Mesenchymal stem cell (in vitro differentiated cells and primary cell): Measurements from ENCODE around the gene GABRP.
"Not testable (repeated sequence)": the region's sequence is repeated elsewhere in the genome, so short reads cannot be mapped to it uniquely, and the experiment has no call there.

Experiments used
- DNase-seq: peaks from one replicate; pipeline ENCODE4 v3.0.0-alpha.2; 2013
- H2AFZ ChIP-seq: one replicate; pipeline ENCODE4 v1.6.1; 2013; ENCODE audit warnings: low read depth, mild to moderate bottlenecking, control low read depth, inconsistent platforms, low read length, moderate library complexity
- H2AK5ac ChIP-seq: 2 replicates; pipeline ENCODE4 v1.6.1; 2013; ENCODE audit warnings: low read length, moderate library complexity, mild to moderate bottlenecking, inconsistent platforms; ENCODE audit not compliant: severe bottlenecking
- H2BK120ac ChIP-seq: one replicate; pipeline ENCODE4 v1.6.1; 2013; ENCODE audit warnings: low read depth, mild to moderate bottlenecking, inconsistent platforms, low read length, moderate library complexity
- H2BK12ac ChIP-seq, 2 experiments: one replicate each; pipeline ENCODE4 v1.6.1; 2013; ENCODE audit warnings: inconsistent platforms in 2 of 2, low read length in 2 of 2, mild to moderate bottlenecking in 2 of 2, moderate library complexity in 2 of 2, control low read depth in 1 of 2
- H2BK15ac ChIP-seq: one replicate; pipeline ENCODE4 v1.6.1; 2013; ENCODE audit warnings: mild to moderate bottlenecking, low read depth, inconsistent platforms; ENCODE audit not compliant: poor library complexity, severe bottlenecking
- H2BK5ac ChIP-seq: 2 replicates; pipeline ENCODE4 v1.6.1; 2013; ENCODE audit warnings: low read depth, mild to moderate bottlenecking, low read length, control low read depth, inconsistent platforms; ENCODE audit not compliant: poor library complexity, severe bottlenecking
- H3K14ac ChIP-seq, 2 experiments: one replicate each; pipeline ENCODE4 v1.6.1; 2013; ENCODE audit warnings: inconsistent platforms in 2 of 2, low read length in 2 of 2, control low read depth in 1 of 2, mild to moderate bottlenecking in 1 of 2, moderate library complexity in 1 of 2
- H3K18ac ChIP-seq, 2 experiments: one replicate each; pipeline ENCODE4 v1.6.1; 2013; ENCODE audit warnings: inconsistent platforms in 2 of 2, low read length in 2 of 2, control low read depth in 1 of 2, low read depth in 1 of 2, mild to moderate bottlenecking in 1 of 2
- H3K23ac ChIP-seq, 2 experiments: one replicate each; pipeline ENCODE4 v1.6.1; 2013; ENCODE audit warnings: inconsistent platforms in 2 of 2, low read length in 2 of 2, mild to moderate bottlenecking in 2 of 2, moderate library complexity in 2 of 2, control low read depth in 1 of 2
- H3K27ac ChIP-seq: 2 replicates; pipeline ENCODE4 v1.5.1; 2013; ENCODE audit warnings: mild to moderate bottlenecking, moderate library complexity, low read length, control low read depth, inconsistent platforms; ENCODE audit not compliant: poor library complexity, severe bottlenecking
- H3K27me3 ChIP-seq, 2 experiments: 2 replicates each; pipeline versions ENCODE4 v1.6.1 to v1.7.0; 2013; ENCODE audit warnings: low read length in 2 of 2, mild to moderate bottlenecking in 2 of 2, moderate library complexity in 2 of 2, control low read depth in 1 of 2, inconsistent platforms in 1 of 2; ENCODE audit not compliant: control insufficient read depth in 1 of 2, insufficient read depth in 1 of 2
- H3K36me3 ChIP-seq, 2 experiments: 2 replicates each; pipeline versions ENCODE4 v1.6.1 to v1.7.0; 2013; ENCODE audit warnings: low read length in 2 of 2, control low read depth in 1 of 2, inconsistent platforms in 1 of 2, low read depth in 1 of 2, mild to moderate bottlenecking in 1 of 2; ENCODE audit not compliant: insufficient read depth in 2 of 2, control insufficient read depth in 1 of 2
- H3K4ac ChIP-seq, 2 experiments: one replicate each; pipeline ENCODE4 v1.6.1; 2013; ENCODE audit warnings: inconsistent platforms in 2 of 2, low read length in 2 of 2, mild to moderate bottlenecking in 2 of 2, moderate library complexity in 2 of 2, control low read depth in 1 of 2, low read depth in 1 of 2
- H3K4me1 ChIP-seq: 2 replicates; pipeline ENCODE4 v1.6.1; 2013; ENCODE audit warnings: low read depth, low read length, control low read depth; ENCODE audit not compliant: control insufficient read depth, insufficient read depth
- H3K4me2 ChIP-seq: 2 replicates; pipeline ENCODE4 v1.6.1; 2013; ENCODE audit warnings: low read length, mild to moderate bottlenecking, inconsistent platforms; ENCODE audit not compliant: poor library complexity, severe bottlenecking
- H3K4me3 ChIP-seq, 2 experiments: 2 replicates each; pipeline versions ENCODE4 v1.5.1 to v1.7.0; 2013; ENCODE audit warnings: low read length in 2 of 2, mild to moderate bottlenecking in 2 of 2, control low read depth in 1 of 2, low read depth in 1 of 2; ENCODE audit not compliant: insufficient read depth in 1 of 2
- H3K79me1 ChIP-seq: replicated peaks from 2 replicates; pipeline ENCODE4 v1.6.1; 2013; ENCODE audit warnings: mild to moderate bottlenecking, control low read depth, low read length, inconsistent platforms; ENCODE audit not compliant: poor library complexity, severe bottlenecking
- H3K9ac ChIP-seq: 2 replicates; pipeline ENCODE4 v1.7.0; 2013; ENCODE audit warnings: mild to moderate bottlenecking, low read length, moderate library complexity
- H3K9me3 ChIP-seq: 2 replicates; pipeline ENCODE4 v1.7.0; 2013; ENCODE audit warnings: mild to moderate bottlenecking, low read length; ENCODE audit not compliant: control insufficient read depth
- H4K8ac ChIP-seq: one replicate; pipeline ENCODE4 v1.6.1; 2013; ENCODE audit warnings: inconsistent platforms, mild to moderate bottlenecking, low read length, moderate library complexity
- H4K91ac ChIP-seq: one replicate; pipeline ENCODE4 v1.6.1; 2013; ENCODE audit warnings: mild to moderate bottlenecking, low read length, inconsistent platforms
- WGBS: methylation state at CpG from one replicate; pipeline ENCODE4 v1.1.7; 2013; ENCODE audit warnings: mixed read lengths; 5-methylcytosine and 5-hydroxymethylcytosine counted together

The GABRP gene

GRCh38 chr5:170832241-170832640 lies 48.7 kb downstream of the GABRP start:
- H3K4me2 ChIP-seq = no peak overlapping the region
- H2BK5ac ChIP-seq = no peak overlapping the region
- H3K4me1 ChIP-seq = no peaks in the 10 kb centered on the region
- H3K18ac ChIP-seq = no peak overlapping the region
- H4K8ac ChIP-seq = no peak overlapping the region
- H2BK12ac ChIP-seq = no peak overlapping the region
- H3K4ac ChIP-seq = no peak overlapping the region
- no peaks in the 10 kb centered on the region for H3K9me3 ChIP-seq
- 84% methylated on average over 7 of the region's 7 CpGs for WGBS
- no peak overlapping the region for H4K91ac ChIP-seq
- no peak overlapping the region for H3K9ac ChIP-seq
- no peaks in the 10 kb centered on the region for H3K36me3 ChIP-seq
- no peak overlapping the region for H2BK15ac ChIP-seq
- no peak overlapping the region for H3K27ac ChIP-seq
- no peak overlapping the region for H3K23ac ChIP-seq
- H2AFZ ChIP-seq = no peak overlapping the region
- H3K4me3 ChIP-seq = no peak overlapping the region
- H3K79me1 ChIP-seq = no peaks in the 10 kb centered on the region
- H3K27me3 ChIP-seq = peaks cover 0 to 4% of the 10 kb centered on the region in 2 experiments
- H2BK120ac ChIP-seq = no peak overlapping the region
- H2AK5ac ChIP-seq = no peak overlapping the region
- H3K14ac ChIP-seq = peak overlapping the region in 1 of 2 experiments; percentile 92
- no peak for DNase-seq

GRCh38 chr5:170833981-170834380 lies 50.5 kb downstream of the GABRP start:
- not testable (repeated sequence) for H3K4ac ChIP-seq, H3K9ac ChIP-seq, H3K18ac ChIP-seq, H2BK15ac ChIP-seq, H3K27ac ChIP-seq, H2AK5ac ChIP-seq, H2BK120ac ChIP-seq, H4K8ac ChIP-seq, H3K4me1 ChIP-seq, H3K27me3 ChIP-seq, H3K79me1 ChIP-seq, H3K14ac ChIP-seq, H3K23ac ChIP-seq, H3K36me3 ChIP-seq, H3K9me3 ChIP-seq, H4K91ac ChIP-seq, H3K4me3 ChIP-seq, H2BK5ac ChIP-seq, H2AFZ ChIP-seq, H2BK12ac ChIP-seq, H3K4me2 ChIP-seq, DNase-seq
- 82% methylated on average over 2 of the region's 2 CpGs for WGBS

- H3K18ac ChIP-seq = no peak overlapping the region
- no peaks in the 10 kb centered on the region for H3K4me1 ChIP-seq
- DNase-seq = no peak
- no peak overlapping the region for H3K4me3 ChIP-seq
- H2AFZ ChIP-seq = no peak overlapping the region
- H2BK12ac ChIP-seq = no peak overlapping the region
- H3K14ac ChIP-seq = no peak overlapping the region
- 83% methylated on average over 3 of the region's 4 CpGs for WGBS
- H2BK15ac ChIP-seq = no peak overlapping the region
- H3K27ac ChIP-seq = no peak overlapping the region
- H3K9ac ChIP-seq = no peak overlapping the region
- no peak overlapping the region for H2BK120ac ChIP-seq
- H3K36me3 ChIP-seq = no peaks in the 10 kb centered on the region
- H2BK5ac ChIP-seq = no peak overlapping the region
- H3K9me3 ChIP-seq = no peaks in the 10 kb centered on the region
- no peak overlapping the region for H4K91ac ChIP-seq
- H3K4ac ChIP-seq = no peak overlapping the region
- H3K4me2 ChIP-seq = no peak overlapping the region
- H3K79me1 ChIP-seq = no peaks in the 10 kb centered on the region
- no peak overlapping the region for H2AK5ac ChIP-seq
- peaks cover 0 to 4% of the 10 kb centered on the region in 2 experiments for H3K27me3 ChIP-seq
- no peak overlapping the region for H3K23ac ChIP-seq
- H4K8ac ChIP-seq = no peak overlapping the region
These were observed 52.7 kb downstream of the GABRP start for GRCh38 chr5:170836226-170836625.

DNA sequence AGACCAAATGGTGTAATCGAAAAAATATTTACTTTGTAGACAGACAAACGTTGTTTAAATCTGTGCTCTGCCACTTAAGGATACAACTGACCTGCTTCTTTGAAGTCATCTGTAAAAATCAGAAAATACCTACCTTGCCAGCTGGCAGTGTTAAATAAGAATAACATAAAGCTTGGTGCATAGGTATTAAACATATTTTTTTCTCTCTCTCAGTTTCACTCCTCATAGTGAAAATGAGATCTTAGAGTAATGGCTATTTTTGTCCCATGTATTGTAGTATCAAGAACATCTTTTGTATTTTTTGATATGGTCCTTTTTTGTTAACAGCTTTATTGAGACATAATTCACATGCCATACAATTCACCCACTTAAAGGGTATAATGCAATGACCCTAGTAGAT lies 60.3 kb downstream of the GABRP start:
- Histone ChIP-seq H3K4me1 (no peaks in the 10 kb centered on the region), H2AK5ac (no peak overlapping the region), H3K36me3 (no peaks in the 10 kb centered on the region), H2BK12ac (no peak overlapping the region), H3K27ac (no peak overlapping the region), H3K4me2 (no peak overlapping the region), H2BK120ac (no peak overlapping the region), H3K9me3 (no peaks in the 10 kb centered on the region), H3K23ac (no peak overlapping the region), H2BK15ac (no peak overlapping the region), H4K91ac (no peak overlapping the region), H3K9ac (no peak overlapping the region), H3K14ac (no peak overlapping the region), H3K4me3 (no peak overlapping the region), H2AFZ (no peak overlapping the region), H3K18ac (no peak overlapping the region), H3K79me1 (no peaks in the 10 kb centered on the region), H2BK5ac (no peak overlapping the region), H3K4ac (no peak overlapping the region), H3K27me3 (no peaks in the 10 kb centered on the region), H4K8ac (no peak overlapping the region)
- DNase-seq = no peak
- WGBS = 100% methylated on average over 1 of the region's 2 CpGs
